ENCODE measurements around the gene TMEM174.

TMEM174 gene

GRCh38 chr5:73131711-73132425 is 41.1 kb upstream of the TMEM174 start:
- Mint-ChIP-seq H3K36me3 (ENCODE audit: low read depth) (no peaks in the 10 kb centered on the region), H3K27ac (no peak overlapping the region), H3K27me3 (ENCODE audit: low read depth, poor library complexity) (peaks cover 14% of the 10 kb centered on the region), H3K4me3 (no peak overlapping the region), H3K4me1 (peaks cover 24% of the 10 kb centered on the region), H3K9me3 (no peaks in the 10 kb centered on the region)
- TF ChIP-seq CTCF (IDR thresholded peaks at IDR 0.05), result no peak
- DNase-seq, result no peak

GRCh38 chr5:73132759-73133158 is 40.2 kb upstream of the TMEM174 start:
- H3K27me3 Mint-ChIP-seq (ENCODE audit: low read depth, poor library complexity), result peaks cover 14% of the 10 kb centered on the region
- H3K27ac Mint-ChIP-seq, result no peak overlapping the region
- no peak overlapping the region for H3K4me3 Mint-ChIP-seq
- no peaks in the 10 kb centered on the region for H3K9me3 Mint-ChIP-seq
- TF ChIP-seq CTCF (IDR thresholded peaks at IDR 0.05), result no peak
- H3K4me1 Mint-ChIP-seq, result peaks cover 26% of the 10 kb centered on the region
- H3K36me3 Mint-ChIP-seq (ENCODE audit: low read depth), result no peaks in the 10 kb centered on the region
- DNase-seq, result no peak

DNA sequence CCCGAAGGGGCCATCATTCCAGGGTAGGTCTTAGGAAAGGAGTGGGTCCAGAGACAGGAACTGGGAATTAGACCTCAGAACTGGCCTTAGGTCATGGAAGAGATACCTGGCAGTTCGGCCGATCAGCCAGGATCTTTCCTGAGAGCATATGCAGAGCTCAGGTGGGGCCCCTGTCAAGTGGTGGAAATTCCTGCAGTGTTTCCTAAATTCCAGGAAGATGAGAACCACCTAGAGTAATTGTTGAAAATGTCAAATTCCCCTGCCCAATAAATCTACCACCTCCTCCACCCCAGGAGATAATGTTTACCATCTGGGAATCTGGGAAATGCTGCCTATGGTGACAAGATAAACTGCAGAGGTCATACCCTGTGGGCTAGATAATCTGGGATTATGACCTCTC is 38.0 kb upstream of the TMEM174 start:
- H3K4me1 Mint-ChIP-seq, result peaks cover 26% of the 10 kb centered on the region
- no peak overlapping the region for H3K4me3 Mint-ChIP-seq
- H3K9me3 Mint-ChIP-seq, result no peaks in the 10 kb centered on the region
- DNase-seq, result no peak
- H3K27me3 Mint-ChIP-seq (ENCODE audit: low read depth, poor library complexity), result peaks cover 8% of the 10 kb centered on the region
- H3K27ac Mint-ChIP-seq, result peak overlapping the region; percentile 16
- no peak for TF ChIP-seq CTCF (IDR thresholded peaks at IDR 0.05)
- no peaks in the 10 kb centered on the region for H3K36me3 Mint-ChIP-seq (ENCODE audit: low read depth)

- Mint-ChIP-seq H3K4me3 (peak overlapping the region; percentile 19), H3K4me1 (peaks cover 26% of the 10 kb centered on the region), H3K9me3 (no peaks in the 10 kb centered on the region), H3K27ac (peak overlapping the region; percentile 16), H3K36me3 (ENCODE audit: low read depth) (no peaks in the 10 kb centered on the region), H3K27me3 (ENCODE audit: low read depth, poor library complexity) (peaks cover 3% of the 10 kb centered on the region)
- peak; percentile 27 for DNase-seq
- TF ChIP-seq CTCF (IDR thresholded peaks at IDR 0.05), result peak; percentile 58
Observed at GRCh38 chr5:73135429-73136054, 37.5 kb upstream of the TMEM174 start.

GRCh38 chr5:73136055-73136562 is 36.9 kb upstream of the TMEM174 start:
- H3K27ac Mint-ChIP-seq, result no peak overlapping the region
- H3K27me3 Mint-ChIP-seq (ENCODE audit: low read depth, poor library complexity), result peaks cover 3% of the 10 kb centered on the region
- DNase-seq, result peak; percentile 44
- no peak for TF ChIP-seq CTCF (IDR thresholded peaks at IDR 0.05)
- H3K4me1 Mint-ChIP-seq, result peaks cover 26% of the 10 kb centered on the region
- H3K4me3 Mint-ChIP-seq, result no peak overlapping the region
- H3K9me3 Mint-ChIP-seq, result no peaks in the 10 kb centered on the region
- no peaks in the 10 kb centered on the region for H3K36me3 Mint-ChIP-seq (ENCODE audit: low read depth)

All from nephron progenitor cell (in vitro differentiated cells).